DMS114 treated with DMSO at 0.1 percent for 48 hours (cell line): ENCODE data around the gene DRD3.

Experiments
- DNase-seq: peaks from one replicate; lab custom pipeline; 2025; ENCODE audit not compliant: unreplicated experiment; lab: John Stamatoyannopoulos, UW

DRD3 gene

GRCh38 chr3:114178770-114179368 lies at the start of gene DRD3:
Gene DRD3 (minus strand): TSS chr3:114179052. CDS start chr3:114171992, 7,060 bp downstream.
- no peak for DNase-seq

GRCh38 chr3:114227076-114227475 lies 48.2 kb upstream of the DRD3 start:
- DNase-seq: no peak

DNA sequence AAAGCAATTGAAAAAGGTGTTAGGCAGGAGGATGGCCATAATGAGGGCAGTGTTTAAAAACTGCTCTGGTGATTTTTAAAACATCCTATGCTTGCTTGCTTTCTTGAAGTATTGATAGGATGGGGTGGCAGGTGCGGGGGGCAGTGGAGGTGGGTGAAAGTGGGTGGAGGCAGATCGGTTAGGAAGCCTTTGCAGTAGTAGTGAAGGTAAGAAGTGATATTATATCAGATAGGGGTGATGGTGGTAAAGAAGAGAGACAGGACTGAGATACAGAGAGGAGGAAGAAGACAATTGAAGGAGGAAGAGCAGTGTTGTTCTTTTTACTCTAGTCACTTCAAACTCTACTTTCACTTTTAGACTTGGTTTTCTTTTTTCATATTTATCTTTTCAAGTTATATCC lies 47.5 kb upstream of the DRD3 start:
- no peak for DNase-seq

GRCh38 chr3:114223143-114223542 lies 44.3 kb upstream of the DRD3 start:
- DNase-seq: no peak

- DNase-seq: no peak
Measured at GRCh38 chr3:114221881-114222264, 43.0 kb upstream of the DRD3 start.

DNA sequence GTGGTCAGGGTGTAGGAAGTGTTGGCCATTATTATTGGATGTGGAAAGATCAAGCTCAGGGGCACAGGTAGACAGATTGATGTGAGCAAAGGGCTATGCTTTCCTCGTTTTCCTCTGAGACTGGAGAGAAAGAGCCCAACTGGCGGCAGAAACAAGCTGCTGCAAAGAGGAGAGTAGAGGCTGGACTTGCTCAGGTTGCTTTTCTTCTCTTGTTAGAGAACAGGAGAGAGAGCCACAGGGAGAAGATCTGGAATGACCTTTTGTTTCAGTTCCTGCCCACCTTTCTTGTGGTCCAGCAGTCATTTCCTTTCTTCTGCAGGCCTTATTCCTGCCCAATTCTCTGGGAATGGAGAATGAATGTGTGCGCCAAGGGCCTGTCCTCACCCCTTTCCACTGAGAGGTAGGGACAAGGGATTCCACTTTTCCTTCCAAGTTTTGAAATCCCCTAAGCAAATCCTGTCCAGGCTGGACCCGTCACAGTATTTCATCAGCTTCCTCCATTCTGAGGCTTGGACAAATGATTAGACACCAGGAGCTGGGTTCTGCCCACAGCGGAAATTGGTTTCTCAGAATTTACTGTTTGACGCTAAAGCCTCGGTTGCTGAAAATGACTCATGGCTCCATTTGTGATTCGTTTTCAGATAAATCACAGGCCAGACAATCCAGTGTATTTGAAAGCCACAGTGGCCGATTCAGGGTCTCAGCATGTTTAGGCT lies 42.5 kb upstream of the DRD3 start:
- no peak for DNase-seq

GRCh38 chr3:114219741-114220140 lies 40.9 kb upstream of the DRD3 start:
- DNase-seq: no peak

- DNase-seq: no peak
Measured at GRCh38 chr3:114218578-114219185, 39.8 kb upstream of the DRD3 start.

DNA sequence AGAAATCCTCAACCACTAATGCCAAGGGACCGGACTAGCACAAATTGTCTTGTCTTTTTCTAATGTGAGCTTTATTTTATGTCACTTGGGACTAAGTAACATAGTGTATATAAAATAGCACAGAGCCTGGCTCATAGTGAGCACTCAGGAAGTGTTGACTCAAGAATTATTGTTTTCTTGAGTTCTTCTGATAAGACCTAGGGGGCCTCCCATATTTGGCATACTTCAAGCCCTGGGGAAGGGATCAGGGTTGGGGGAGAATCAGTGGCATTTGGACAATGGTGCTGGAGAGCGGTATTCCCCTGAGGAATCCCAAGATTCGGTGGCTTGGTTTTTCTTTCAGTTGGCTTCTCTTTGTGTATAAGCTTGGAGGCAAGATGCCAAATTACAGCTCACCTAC lies 39.2 kb upstream of the DRD3 start:
- DNase-seq: no peak

DNA sequence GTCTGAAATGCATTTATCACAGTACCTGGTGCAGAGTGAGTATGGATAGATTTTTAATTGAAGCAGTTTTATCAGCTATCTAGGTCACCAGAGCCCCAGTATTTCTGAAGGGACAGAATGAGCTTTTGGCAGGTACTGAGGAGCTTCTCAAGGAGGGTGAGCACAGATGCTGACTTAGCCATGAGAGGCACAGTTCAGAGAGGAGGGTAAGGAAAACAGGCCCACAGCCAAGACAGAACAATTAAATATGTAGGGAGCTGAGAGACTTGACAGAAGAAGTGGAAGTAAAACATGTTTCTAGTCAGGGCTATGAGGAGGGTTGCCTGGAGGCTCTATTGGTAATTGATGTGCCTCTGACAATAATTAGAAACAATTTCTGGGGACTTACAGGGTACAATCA lies 38.4 kb upstream of the DRD3 start:
- DNase-seq: no peak

GRCh38 chr3:114216186-114216970 lies 37.5 kb upstream of the DRD3 start:
- no peak for DNase-seq

DNA sequence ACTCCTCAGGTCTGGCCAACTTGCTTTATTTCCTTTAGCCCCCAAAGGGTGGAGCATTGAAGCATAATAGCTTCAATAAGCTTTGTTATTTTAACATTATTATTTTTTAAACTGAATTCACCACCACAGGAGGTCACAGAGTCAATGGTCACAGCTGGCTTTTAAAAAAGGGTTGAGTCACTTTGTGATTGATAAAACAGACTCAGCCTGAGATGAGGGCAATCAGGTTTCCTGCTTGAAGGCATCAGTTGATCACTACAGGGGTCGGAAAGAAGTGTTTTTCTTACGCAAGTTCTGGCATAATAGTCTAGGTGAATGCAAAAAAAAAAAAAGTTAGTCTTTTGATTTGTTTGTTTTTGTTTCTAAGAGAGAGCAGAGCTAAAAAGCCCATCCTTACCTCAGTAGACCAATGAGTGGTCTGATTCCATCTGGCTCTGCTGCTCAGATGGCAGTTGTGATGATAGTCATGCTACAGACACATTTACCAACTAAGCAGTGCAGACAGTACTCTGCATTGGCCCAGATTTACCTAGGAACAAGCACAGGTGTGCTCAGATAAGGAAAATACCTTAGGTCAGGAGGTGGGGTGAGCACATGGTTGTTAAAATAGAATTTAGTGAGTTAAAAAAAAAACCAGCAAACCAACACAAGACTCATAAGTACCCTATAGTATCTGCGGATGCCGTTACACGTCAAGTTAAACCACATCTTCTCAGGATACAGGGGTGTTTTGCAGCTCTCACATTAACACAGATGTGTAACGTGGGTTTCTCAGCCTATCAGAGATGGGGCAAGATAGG lies 35.9 kb upstream of the DRD3 start:
- DNase-seq: no peak

GRCh38 chr3:114213627-114214541 lies 35.0 kb upstream of the DRD3 start:
- DNase-seq: no peak

DNA sequence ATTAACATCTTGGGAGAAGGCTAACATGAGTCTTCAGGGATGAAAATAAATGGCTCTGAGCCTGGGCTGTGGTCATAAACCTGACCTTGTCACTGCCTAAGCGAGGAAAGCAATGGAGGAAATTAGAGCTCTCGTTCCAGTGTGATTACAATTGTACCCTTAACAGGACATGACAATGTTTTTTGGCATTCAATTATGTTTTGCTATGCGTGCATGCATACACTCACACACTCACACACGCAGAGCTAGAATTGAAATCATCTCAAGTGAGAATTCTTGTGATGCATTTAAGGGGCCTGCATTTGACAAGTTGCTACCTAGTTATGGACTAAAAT lies 34.4 kb upstream of the DRD3 start:
- no peak for DNase-seq

DNA sequence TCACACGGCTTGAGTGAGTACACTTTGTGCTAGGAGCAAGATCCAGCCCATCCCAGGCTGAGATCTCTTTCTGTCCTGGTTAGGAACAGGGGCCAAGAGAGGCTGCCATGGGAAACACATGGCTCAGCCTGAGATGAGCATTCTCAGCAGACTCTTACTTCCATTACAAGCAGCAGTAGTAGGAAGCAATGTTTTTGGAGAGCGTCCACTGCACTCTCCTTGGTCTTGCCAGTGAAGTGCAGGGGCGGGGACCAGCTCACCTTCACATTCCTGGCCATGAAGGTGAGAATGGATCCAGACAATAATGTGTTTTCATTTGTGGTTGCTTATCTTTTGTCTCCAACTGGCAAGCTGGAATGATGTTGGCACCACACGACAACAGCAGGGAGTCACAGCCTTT lies 33.8 kb upstream of the DRD3 start:
- no peak for DNase-seq

DNA sequence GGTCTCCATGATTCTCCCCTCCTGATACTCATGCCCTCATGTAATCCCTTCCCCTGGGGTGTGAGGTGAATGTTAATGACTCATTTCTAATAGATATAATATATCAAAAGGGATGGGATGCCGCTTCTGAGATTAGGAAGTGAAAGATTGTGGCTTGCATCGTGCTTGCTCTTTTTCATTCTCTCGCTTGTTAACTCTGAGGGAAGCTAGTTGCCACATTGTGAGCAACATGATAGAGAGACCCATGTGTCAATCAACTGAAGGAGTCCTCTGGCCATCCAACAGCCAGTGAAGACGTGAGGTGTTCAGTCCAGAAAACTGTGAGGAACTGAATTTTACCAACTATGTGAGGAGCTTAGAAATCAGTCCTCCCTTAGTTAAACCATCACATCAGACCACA lies 28.9 kb upstream of the DRD3 start:
- DNase-seq: no peak

GRCh38 chr3:114206342-114206741 lies 27.5 kb upstream of the DRD3 start:
- no peak for DNase-seq

- DNase-seq: no peak
Measured at GRCh38 chr3:114205541-114205940, 26.7 kb upstream of the DRD3 start.

- no peak for DNase-seq
Measured at GRCh38 chr3:114194750-114195149, 15.9 kb upstream of the DRD3 start.

DNA sequence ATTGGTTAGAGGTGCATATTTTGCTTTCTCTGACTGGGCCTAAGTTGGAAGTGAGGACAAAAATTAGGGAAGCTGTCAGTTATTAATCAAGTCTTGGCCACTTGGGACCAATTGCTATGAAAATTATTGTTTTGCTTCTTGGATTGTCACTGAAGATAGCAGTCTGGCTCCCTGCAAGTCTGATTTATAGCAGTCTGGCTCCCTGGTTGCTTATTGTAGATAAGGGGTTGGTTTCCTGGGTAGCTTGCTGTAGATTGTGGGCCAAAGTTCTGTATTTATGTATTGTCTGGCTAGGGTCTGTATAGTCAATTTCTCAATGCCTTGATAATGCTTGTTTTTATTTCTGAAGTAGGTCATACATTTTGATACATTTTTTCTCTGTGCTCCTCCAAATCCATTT lies 13.3 kb upstream of the DRD3 start:
- no peak for DNase-seq
